Fibroblast of pulmonary artery (primary cell): ENCODE measurements around the gene IGDCC3.

ENCODE experiments used
- DNase-seq: peaks from one replicate; pipeline ENCODE4 v3.0.0-alpha.2; 2010; ENCODE audit warnings: low read depth
- H3K4me3 ChIP-seq: replicated peaks from 2 replicates; pipeline ENCODE4 v1.5.1; 2011; ENCODE audit warnings: low read depth, mild to moderate bottlenecking, control low read depth, low read length, moderate library complexity
- TF ChIP-seq, protein P1 (sequence below): IDR thresholded peaks from 2 replicates; pipeline ENCODE4 v1.5.1; 2011; ENCODE audit warnings: mild to moderate bottlenecking, control low read depth, low read length, inconsistent platforms; ENCODE audit errors: missing control alignments

Gene IGDCC3

DNA sequence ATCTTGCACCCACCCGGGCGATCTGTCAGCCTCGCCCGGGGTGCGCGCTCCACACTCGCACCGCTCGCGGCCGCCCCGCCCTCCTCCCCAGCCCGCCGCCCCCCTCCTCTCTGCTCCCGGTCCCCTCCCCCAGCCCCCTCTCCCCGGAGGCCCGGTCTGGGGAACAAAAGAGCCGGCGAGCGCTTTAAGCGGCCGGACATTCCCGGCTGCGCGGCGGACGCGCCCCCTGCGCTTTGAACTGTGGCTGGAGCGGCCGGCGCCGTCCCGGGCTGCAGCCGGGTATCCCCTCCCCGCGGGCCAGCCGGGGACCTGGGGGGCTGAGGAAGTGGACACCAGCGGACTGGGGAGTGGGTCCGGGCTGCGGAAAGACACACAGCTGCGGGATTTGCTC lies at the start of gene IGDCC3:
Gene IGDCC3, minus strand, starts transcription at position 27 of the 391 bp plus-strand sequence. CDS start 214 bp downstream, outside the sequence.
- TF ChIP-seq, protein P1, sequence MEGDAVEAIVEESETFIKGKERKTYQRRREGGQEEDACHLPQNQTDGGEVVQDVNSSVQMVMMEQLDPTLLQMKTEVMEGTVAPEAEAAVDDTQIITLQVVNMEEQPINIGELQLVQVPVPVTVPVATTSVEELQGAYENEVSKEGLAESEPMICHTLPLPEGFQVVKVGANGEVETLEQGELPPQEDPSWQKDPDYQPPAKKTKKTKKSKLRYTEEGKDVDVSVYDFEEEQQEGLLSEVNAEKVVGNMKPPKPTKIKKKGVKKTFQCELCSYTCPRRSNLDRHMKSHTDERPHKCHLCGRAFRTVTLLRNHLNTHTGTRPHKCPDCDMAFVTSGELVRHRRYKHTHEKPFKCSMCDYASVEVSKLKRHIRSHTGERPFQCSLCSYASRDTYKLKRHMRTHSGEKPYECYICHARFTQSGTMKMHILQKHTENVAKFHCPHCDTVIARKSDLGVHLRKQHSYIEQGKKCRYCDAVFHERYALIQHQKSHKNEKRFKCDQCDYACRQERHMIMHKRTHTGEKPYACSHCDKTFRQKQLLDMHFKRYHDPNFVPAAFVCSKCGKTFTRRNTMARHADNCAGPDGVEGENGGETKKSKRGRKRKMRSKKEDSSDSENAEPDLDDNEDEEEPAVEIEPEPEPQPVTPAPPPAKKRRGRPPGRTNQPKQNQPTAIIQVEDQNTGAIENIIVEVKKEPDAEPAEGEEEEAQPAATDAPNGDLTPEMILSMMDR = no peak
- H3K4me3 ChIP-seq = peak within 1 kb of the TSS; percentile 41
- DNase-seq = no peak

DNA sequence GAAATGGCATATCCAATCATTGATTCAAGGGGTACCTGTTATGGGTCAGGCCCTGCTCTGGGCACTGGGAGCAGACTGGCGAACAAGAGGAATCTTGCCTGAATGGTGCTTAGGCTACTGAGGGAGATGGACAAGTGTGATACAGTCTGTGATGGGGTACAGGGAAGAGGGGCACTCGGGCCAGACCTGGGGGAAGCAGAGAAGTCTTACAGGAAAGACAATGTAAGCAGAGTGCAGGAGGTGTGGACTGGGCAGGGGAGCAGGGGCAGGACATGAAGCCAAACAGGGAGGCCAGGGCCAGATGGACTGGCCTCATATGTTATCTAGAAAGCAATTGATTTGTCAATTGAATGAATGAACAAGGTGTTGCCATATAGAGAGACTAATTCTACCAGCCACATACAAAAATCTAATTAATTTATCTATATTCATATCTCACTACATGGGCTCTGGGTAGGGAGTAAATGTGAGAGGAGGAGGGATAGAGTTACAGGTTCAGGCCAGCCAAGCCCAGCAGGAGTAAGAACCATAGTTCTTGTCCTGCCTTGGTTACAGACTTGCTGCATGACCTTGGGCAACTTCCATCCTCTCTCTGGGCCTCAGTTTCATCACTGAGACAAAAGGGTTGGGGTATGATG lies 48.5 kb upstream of the IGDCC3 start:
- no peak for DNase-seq

DNA sequence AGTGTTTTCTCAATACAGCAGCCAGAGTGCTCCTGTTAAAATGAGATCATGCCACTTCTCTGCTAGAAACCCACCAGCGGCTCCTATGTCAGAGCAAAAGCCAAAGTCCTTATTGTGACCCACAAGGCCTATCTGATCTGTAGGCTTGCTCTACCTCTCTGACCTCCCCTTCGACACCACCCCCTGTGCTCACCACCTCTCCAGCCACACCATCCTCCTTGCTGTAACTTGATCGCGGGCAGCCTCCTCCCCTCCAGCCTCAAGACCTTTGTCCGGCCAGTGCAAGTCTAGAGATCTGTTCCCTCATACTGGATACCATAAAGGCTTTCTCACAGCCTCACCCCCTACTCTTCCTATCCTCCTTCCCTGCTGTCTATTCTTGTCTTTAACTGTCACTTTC lies 46.9 kb upstream of the IGDCC3 start:
- DNase-seq = no peak

More for the DNA sequence above, 48.5 kb upstream of the IGDCC3 start:
- TF ChIP-seq, protein P1 = no peak
- no peak overlapping the region for H3K4me3 ChIP-seq

DNA sequence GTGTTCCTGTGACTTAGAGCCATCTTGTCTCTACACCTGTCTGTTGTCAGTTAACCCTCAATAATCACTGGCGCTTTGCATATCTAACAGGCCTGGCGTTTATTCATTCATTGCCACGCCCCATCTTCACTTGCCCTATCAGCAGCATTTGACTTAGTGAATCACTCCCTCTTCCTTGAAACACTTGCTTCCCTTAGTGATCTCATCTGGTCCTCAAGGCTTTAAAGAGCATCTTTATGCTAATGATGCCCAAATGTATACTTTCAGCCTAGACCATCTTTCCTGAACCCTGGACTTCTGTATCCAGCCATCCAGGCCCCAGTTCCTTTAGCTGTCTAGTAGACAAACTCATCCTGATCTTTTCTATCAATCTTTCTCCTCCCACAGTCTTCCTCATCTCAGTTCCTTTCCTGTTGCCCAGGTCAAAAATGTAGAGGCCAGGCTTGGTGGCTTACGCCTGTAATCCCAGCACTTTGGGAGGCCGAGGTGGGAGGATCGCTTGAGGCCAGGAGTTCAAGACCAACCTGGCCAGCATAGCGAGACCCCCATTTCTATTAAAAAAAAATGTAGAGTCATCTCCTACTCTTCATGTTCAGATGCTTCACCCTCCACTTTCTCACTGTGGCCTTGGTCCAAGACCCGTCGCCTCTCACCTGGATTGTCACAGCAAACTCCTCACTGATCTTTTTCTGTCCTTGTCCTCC lies 46.3 kb upstream of the IGDCC3 start:
- TF ChIP-seq, protein P1 = no peak
- no peak for DNase-seq

More for the DNA sequence above, 46.9 kb upstream of the IGDCC3 start:
- no peak overlapping the region for H3K4me3 ChIP-seq
- TF ChIP-seq, protein P1 = no peak

DNA sequence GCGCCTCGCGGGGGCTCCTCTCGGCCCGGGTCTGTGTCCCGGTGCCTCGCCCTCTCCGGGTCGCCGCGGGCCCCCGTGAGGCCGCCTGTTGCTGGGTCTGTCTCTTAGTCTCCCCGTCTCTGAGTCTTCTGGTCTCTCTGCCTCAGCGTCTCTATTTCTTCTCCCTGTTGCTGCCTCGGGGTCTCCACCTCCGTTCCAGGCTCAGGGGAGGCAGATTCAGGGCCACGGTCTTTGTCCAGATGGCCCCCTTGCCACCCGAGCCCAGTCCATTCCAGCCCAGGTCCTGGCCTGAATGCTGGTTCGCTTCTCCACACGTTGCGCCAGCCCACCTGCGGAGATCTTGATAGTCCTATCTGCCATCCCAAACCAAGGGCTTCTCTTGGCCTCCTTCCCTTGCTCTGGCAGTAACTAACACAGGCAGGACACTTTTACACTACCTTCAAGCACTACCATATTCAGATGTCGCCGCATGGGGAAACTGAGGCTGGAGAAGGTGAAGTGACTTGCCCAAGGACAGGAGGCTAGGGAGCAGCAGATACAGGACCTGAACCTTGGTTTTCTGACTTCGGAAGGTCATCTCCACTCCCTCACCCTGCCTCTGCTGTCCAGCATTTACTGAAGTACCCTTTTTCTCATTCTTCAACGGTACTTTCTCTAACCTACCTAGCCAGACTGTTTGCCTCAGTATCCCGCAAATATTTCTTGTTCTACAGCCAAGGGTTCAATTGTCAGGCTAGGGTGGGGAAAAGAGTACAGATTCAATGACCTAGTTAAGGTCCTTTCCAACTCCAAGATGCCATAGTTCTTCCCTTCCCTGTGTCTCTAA lies 45.6 kb upstream of the IGDCC3 start:
- no peak overlapping the region for H3K4me3 ChIP-seq
- TF ChIP-seq, protein P1 = no peak
- DNase-seq = no peak

More for the DNA sequence above, 46.3 kb upstream of the IGDCC3 start:
- no peak overlapping the region for H3K4me3 ChIP-seq

DNA sequence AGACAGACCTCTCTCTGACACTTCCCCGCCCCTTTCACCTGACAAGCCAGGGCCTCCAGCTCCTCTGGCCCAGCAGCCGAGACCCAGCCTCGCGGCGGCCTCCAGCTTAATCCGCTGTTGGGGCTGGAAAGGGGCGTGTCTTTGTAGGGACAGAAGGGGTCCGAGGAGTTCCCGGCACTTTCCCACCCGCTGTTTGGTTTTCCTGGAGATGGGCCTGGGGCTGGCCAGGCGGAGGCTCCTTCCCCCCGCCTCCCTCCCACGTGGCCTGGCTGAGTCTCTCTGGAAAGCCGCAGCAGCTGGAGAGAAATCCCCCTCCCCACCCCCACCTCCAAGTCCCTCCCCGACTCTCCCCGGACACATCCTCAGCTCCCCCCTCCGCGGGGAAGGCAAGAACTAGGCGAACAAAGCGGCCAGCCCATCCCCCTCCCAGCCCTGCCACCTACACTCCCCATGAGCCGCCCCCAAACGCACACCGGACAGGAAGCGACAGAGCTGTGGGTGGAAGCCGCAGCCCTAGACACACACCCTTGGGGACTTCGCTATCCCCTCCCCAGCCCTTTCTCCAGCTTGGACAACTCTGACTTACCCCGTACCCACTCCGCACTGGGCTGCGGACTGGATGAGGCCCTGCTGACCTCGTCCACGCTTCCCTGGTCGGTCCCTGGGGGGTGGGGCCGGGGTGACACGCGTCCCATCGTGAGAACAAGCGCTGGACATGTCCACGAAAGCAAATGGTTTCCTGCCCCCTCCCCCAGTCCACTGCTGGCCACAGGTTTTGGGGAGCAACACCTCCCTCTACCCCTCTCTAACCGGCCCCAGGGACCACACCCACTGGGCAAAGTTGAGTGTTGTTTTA lies 43.8 kb upstream of the IGDCC3 start:
- no peak for DNase-seq
- H3K4me3 ChIP-seq = peak overlapping the region; percentile 41
- TF ChIP-seq, protein P1 = no peak
